Lung (tissue), 12 donors: ENCODE measurements around the gene GUCY2C. TPM values are rescaled to one million over a fixed set of nuclear protein-coding genes. Genes with fewer than 3 reads are reported as not detected.

Experiments
- ATAC-seq: fragments of 200-7000 bp; cut with Tn5 transposase; one replicate; pipeline ENCODE4 v1.9.1; 2020; ENCODE audit warnings: moderate number of reproducible peaks; ENCODE audit not compliant: insufficient read depth, low FRiP score
- DNase-seq, 3 donors: peaks; one replicate each; pipeline ENCODE4 v3.0.0-alpha.2; 2013 to 2017
- H3K27ac ChIP-seq, 2 donors: one replicate each; pipeline ENCODE4 v1.5.1; 2013; ENCODE audit warnings: mild to moderate bottlenecking in 2 of 2, moderate library complexity in 2 of 2, control low read depth in 1 of 2, inconsistent platforms in 1 of 2, low read depth in 1 of 2, low read length in 1 of 2
- H3K27me3 ChIP-seq, 3 donors: one replicate each; pipeline ENCODE4 v1.5.1; 2013; ENCODE audit warnings: low read length in 2 of 3; ENCODE audit not compliant: control insufficient read depth in 3 of 3, insufficient read depth in 3 of 3
- H3K36me3 ChIP-seq, 4 donors: one replicate each; pipeline ENCODE4 v1.5.1; 2013; ENCODE audit warnings: low read length in 4 of 4, mild to moderate bottlenecking in 1 of 4, moderate library complexity in 1 of 4; ENCODE audit not compliant: control insufficient read depth in 4 of 4, insufficient read depth in 4 of 4
- H3K4me1 ChIP-seq, 5 donors: one replicate each; pipeline ENCODE4 v1.5.1; 2013; ENCODE audit warnings: low read length in 5 of 5, mild to moderate bottlenecking in 2 of 5, moderate library complexity in 1 of 5; ENCODE audit not compliant: control insufficient read depth in 5 of 5, insufficient read depth in 5 of 5
- H3K4me3 ChIP-seq: one replicate; pipeline ENCODE4 v1.5.1; 2013; ENCODE audit warnings: mild to moderate bottlenecking, control low read depth, moderate library complexity
- H3K9ac ChIP-seq, 2 donors: one replicate each; pipeline ENCODE4 v1.5.1; 2013; ENCODE audit warnings: low read length in 2 of 2, control low read depth in 1 of 2; ENCODE audit not compliant: insufficient read depth in 1 of 2
- H3K9me3 ChIP-seq, 4 donors: one replicate each; pipeline ENCODE4 v1.5.1; 2013; ENCODE audit warnings: low read length in 3 of 4, mild to moderate bottlenecking in 1 of 4, moderate library complexity in 1 of 4; ENCODE audit not compliant: control insufficient read depth in 4 of 4, insufficient read depth in 3 of 4
- CTCF ChIP-seq: IDR thresholded peaks from 2 replicates; pipeline ENCODE4 v1.5.1; 2012; ENCODE audit warnings: mild to moderate bottlenecking; ENCODE audit errors: control extremely low read depth, extremely low read depth
- WGBS, 2 donors: extraction: QIAGEN DNeasy Blood & Tissue Kit; methylation state at CpG; one replicate each; pipeline ENCODE4 v1.1.7; 2013; 5-methylcytosine and 5-hydroxymethylcytosine counted together
- polyA plus RNA-seq, 2 donors: library from polyadenylated mRNA; stranded (reverse); fragments of 200-250 nt; gene quantifications; one replicate each; pipeline ENCODE4 v1.2.1, GENCODE V29; 2013
- total RNA-seq, 2 donors: library from RNA; depleted of rRNA in 1 of 2; stranded (reverse); fragments of >200 nt in 1 of 2; gene quantifications; one replicate each; pipeline ENCODE4 v1.2.1, GENCODE V29; 2014 to 2021
- donor health status: control.
- donor health status: control.
- donor health status: Bipolar disorder and iron deficiency.
- donor health status: healthy.
- donor health status: DM: yes; HTN: yes; CAD: no.

Gene GUCY2C
- total and polyA plus RNA-seq, 4 donors, result 0.02 TPM; not detected in 3

- TF ChIP-seq CTCF, result no peak
- no peaks in the 10 kb centered on the region for H3K36me3 ChIP-seq
- H3K4me1 ChIP-seq, result peaks cover 0 to 4% (median 0%) of the 10 kb centered on the region in 5 donors
- H3K27ac ChIP-seq, result no peak overlapping the region
- no peak for DNase-seq
- 89 to 94% methylated on average over 4 of the region's 4 CpGs for WGBS, 2 donors
- ATAC-seq, result no peak
- H3K27me3 ChIP-seq, result no peaks in the 10 kb centered on the region
- H3K4me3 ChIP-seq, result no peak overlapping the region
- no peak overlapping the region for H3K9ac ChIP-seq
- H3K9me3 ChIP-seq, result no peaks in the 10 kb centered on the region
These were observed 4.5 kb upstream of the GUCY2C start for GRCh38 chr12:14700935-14701334.

GRCh38 chr12:14699923-14700322 lies 3.5 kb upstream of the GUCY2C start:
- WGBS, 2 donors, result 87 to 88% methylated on average over 2 of the region's 2 CpGs
- H3K4me3 ChIP-seq, result no peak overlapping the region
- no peaks in the 10 kb centered on the region for H3K27me3 ChIP-seq
- ATAC-seq (no peak), DNase-seq (no peak)
- no peak for TF ChIP-seq CTCF
- no peaks in the 10 kb centered on the region for H3K36me3 ChIP-seq
- no peak overlapping the region for H3K9ac ChIP-seq
- no peaks in the 10 kb centered on the region for H3K9me3 ChIP-seq
- H3K27ac ChIP-seq, result no peak overlapping the region
- H3K4me1 ChIP-seq, result peaks cover 0 to 4% (median 0%) of the 10 kb centered on the region in 5 donors

GRCh38 chr12:14698555-14698954 lies 2.2 kb upstream of the GUCY2C start:
- no peaks in the 10 kb centered on the region for H3K36me3 ChIP-seq
- H3K27me3 ChIP-seq, result no peaks in the 10 kb centered on the region
- ATAC-seq (no peak), DNase-seq (no peak)
- peaks cover 0 to 4% (median 0%) of the 10 kb centered on the region in 5 donors for H3K4me1 ChIP-seq
- no peak overlapping the region for H3K4me3 ChIP-seq
- H3K27ac ChIP-seq, result no peak overlapping the region
- H3K9ac ChIP-seq, result no peak overlapping the region
- TF ChIP-seq CTCF, result no peak
- no peaks in the 10 kb centered on the region for H3K9me3 ChIP-seq

GRCh38 chr12:14695715-14696141 lies 671 bp downstream of the GUCY2C start:
- Histone ChIP-seq H3K9me3 (no peaks in the 10 kb centered on the region), H3K4me1 (peaks cover 0 to 3% (median 0%) of the 10 kb centered on the region in 5 donors), H3K4me3 (no peak overlapping the region), H3K27me3 (no peaks in the 10 kb centered on the region), H3K9ac (no peak overlapping the region), H3K27ac (no peak overlapping the region), H3K36me3 (no peaks in the 10 kb centered on the region)
- ATAC-seq (no peak), DNase-seq (no peak)
- no peak for TF ChIP-seq CTCF
- WGBS, 2 donors, result 78 to 90% methylated on average over 5 of the region's 5 CpGs
